H1 (cell line): ENCODE results near the gene LCN10. TPM values are rescaled to one million over a fixed set of nuclear protein-coding genes. Genes with fewer than 3 reads are reported as not detected.
A peak's percentile ranks its signal among the peaks of the same experiment; 100 is the strongest.

Experiments used
- CTCF ChIA-PET: fragments of 300-600 bp; sonication (Branson Sonifier 250); formaldehyde crosslinking; loops from one replicate; lab custom pipeline; 2021; ENCODE audit not compliant: partially characterized antibody; lab: Charles Lee
- POLR2A ChIA-PET: fragments of 300-600 bp; sonication (Branson Sonifier 250); formaldehyde crosslinking; loops from one replicate; lab custom pipeline; 2021; ENCODE audit warnings: inconsistent platforms; ENCODE audit not compliant: partially characterized antibody; lab: Charles Lee
- DNase-seq, 2 experiments: peaks; one replicate each; pipeline versions ENCODE4 v3.0.0 to v3.0.0-alpha.2; 2010 to 2022; ENCODE audit warnings: low spot score in 2 of 2, low read depth in 1 of 2, mixed read lengths in 1 of 2
- FAIRE-seq: peaks from 2 replicates; lab custom pipeline; 2011; peaks lifted over from hg19 to GRCh38; lab: Jason Lieb, UNC
- H2AFZ ChIP-seq: 2 replicates; pipeline ENCODE4 v1.8.1; 2012; ENCODE audit warnings: low read length, inconsistent platforms
- H2AK5ac ChIP-seq: 2 replicates; pipeline ENCODE4 v1.6.1; 2013; ENCODE audit warnings: low read depth, low read length
- H2BK120ac ChIP-seq: replicated peaks from 2 replicates; pipeline ENCODE3; 2013; ENCODE audit warnings: low read depth, low read length, inconsistent platforms
- H2BK12ac ChIP-seq: 2 replicates; pipeline ENCODE4 v1.6.1; 2013; ENCODE audit warnings: low read depth, low read length
- H2BK15ac ChIP-seq: 2 replicates; pipeline ENCODE4 v1.6.1; 2013; ENCODE audit warnings: low read length
- H2BK20ac ChIP-seq: 2 replicates; pipeline ENCODE4 v1.6.1; 2013; ENCODE audit warnings: low read length
- H2BK5ac ChIP-seq: 2 replicates; pipeline ENCODE4 v1.6.1; 2013; ENCODE audit warnings: low read depth, low read length
- H3K14ac ChIP-seq: 2 replicates; pipeline ENCODE4 v1.6.1; 2013; ENCODE audit warnings: inconsistent platforms; ENCODE audit not compliant: insufficient read length
- H3K18ac ChIP-seq: 2 replicates; pipeline ENCODE4 v1.6.1; 2013; ENCODE audit warnings: low read length; ENCODE audit errors: extremely low read depth
- H3K23ac ChIP-seq: 2 replicates; pipeline ENCODE4 v1.6.1; 2013; ENCODE audit warnings: inconsistent platforms; ENCODE audit not compliant: insufficient read length
- H3K23me2 ChIP-seq: 2 replicates; pipeline ENCODE4 v1.6.1; 2013; ENCODE audit warnings: low read depth, low read length
- H3K27ac ChIP-seq: 2 replicates; pipeline ENCODE4 v1.6.1; 2011; ENCODE audit warnings: low read depth, low read length, inconsistent platforms
- H3K27me3 ChIP-seq, 4 experiments: replicated peaks in 1 of 4; 1 replicate in 1 of 4; 2 replicates in 3 of 4; pipeline versions ENCODE4 v1.6.1 to v1.8.1; 2011 to 2013; ENCODE audit warnings: low read length in 3 of 4, mild to moderate bottlenecking in 3 of 4, inconsistent platforms in 2 of 4, mixed read lengths in 2 of 4, moderate library complexity in 1 of 4; ENCODE audit not compliant: control insufficient read depth in 3 of 4, insufficient read depth in 3 of 4; ENCODE audit errors: extremely low read depth in 1 of 4
- H3K36me3 ChIP-seq, 4 experiments: 2 replicates each; pipeline versions ENCODE4 v1.6.1 to v1.8.1; 2011 to 2013; ENCODE audit warnings: mild to moderate bottlenecking in 4 of 4, low read length in 3 of 4, moderate library complexity in 2 of 4, control low read depth in 1 of 4, inconsistent platforms in 1 of 4; ENCODE audit not compliant: insufficient read depth in 4 of 4, control insufficient read depth in 2 of 4
- H3K4ac ChIP-seq: replicated peaks from 2 replicates; pipeline ENCODE3; 2013; ENCODE audit warnings: low read length, low read depth, mixed read lengths, inconsistent platforms; ENCODE audit not compliant: insufficient read length
- H3K4me1 ChIP-seq, 4 experiments: replicated peaks in 1 of 4; 1 replicate in 1 of 4; 2 replicates in 3 of 4; pipeline versions ENCODE4 v1.6.1 to v1.8.1; 2011 to 2013; ENCODE audit warnings: low read length in 3 of 4, inconsistent platforms in 2 of 4, mixed read lengths in 1 of 4; ENCODE audit not compliant: insufficient read depth in 4 of 4, control insufficient read depth in 3 of 4
- H3K4me2 ChIP-seq, 2 experiments: 2 replicates each; pipeline versions ENCODE4 v1.6.1 to v1.8.1; 2011 to 2013; ENCODE audit warnings: low read depth in 2 of 2, low read length in 2 of 2, control low read depth in 1 of 2, inconsistent platforms in 1 of 2, mild to moderate bottlenecking in 1 of 2; ENCODE audit not compliant: insufficient read depth in 1 of 2
- H3K4me3 ChIP-seq, 4 experiments: fragments of 200-600, 300-600 bp in 1 of 4; sonication (generic), shearing (Covaris generic), sonication (Bioruptor Twin) in 1 of 4; 2 replicates each; pipeline versions ENCODE4 v1.5.1 to v1.8.1; 2011 to 2016; ENCODE audit warnings: low read length in 4 of 4, low read depth in 3 of 4, control low read depth in 2 of 4, inconsistent platforms in 2 of 4, mild to moderate bottlenecking in 2 of 4, mixed read lengths in 1 of 4, moderate library complexity in 1 of 4; ENCODE audit not compliant: insufficient read depth in 2 of 4; ENCODE audit errors: extremely low read depth in 1 of 4
- H3K56ac ChIP-seq: replicated peaks from 2 replicates; pipeline ENCODE3; 2013; ENCODE audit warnings: low read depth, mild to moderate bottlenecking, mixed read lengths, low read length, inconsistent platforms; ENCODE audit not compliant: insufficient read length
- H3K79me1 ChIP-seq: 2 replicates; pipeline ENCODE4 v1.6.1; 2013; ENCODE audit warnings: low read depth, low read length, control low read depth
- H3K79me2 ChIP-seq, 2 experiments: 2 replicates each; pipeline versions ENCODE4 v1.6.1 to v1.8.1; 2012 to 2013; ENCODE audit warnings: low read length in 2 of 2, mild to moderate bottlenecking in 2 of 2, inconsistent platforms in 1 of 2; ENCODE audit not compliant: insufficient read depth in 2 of 2, control insufficient read depth in 1 of 2
- H3K9ac ChIP-seq, 4 experiments: replicated peaks in 1 of 4; 1 replicate in 1 of 4; 2 replicates in 3 of 4; pipeline versions ENCODE4 v1.6.1 to v1.8.1; 2011 to 2013; ENCODE audit warnings: low read depth in 3 of 4, low read length in 3 of 4, control low read depth in 2 of 4, mild to moderate bottlenecking in 2 of 4, moderate library complexity in 2 of 4, inconsistent platforms in 1 of 4; ENCODE audit errors: extremely low read depth in 1 of 4
- H3K9me3 ChIP-seq, 2 experiments: 2 replicates each; pipeline versions ENCODE4 v1.6.1 to v1.8.1; 2012 to 2013; ENCODE audit warnings: mild to moderate bottlenecking in 2 of 2, moderate library complexity in 2 of 2, control low read depth in 1 of 2, inconsistent platforms in 1 of 2, low read depth in 1 of 2, low read length in 1 of 2, mixed read lengths in 1 of 2; ENCODE audit not compliant: insufficient read depth in 2 of 2
- H4K20me1 ChIP-seq, 2 experiments: replicated peaks in 1 of 2; 2 replicates each; pipeline versions ENCODE3 to v1.8.1; 2011 to 2013; ENCODE audit warnings: inconsistent platforms in 2 of 2, low read length in 2 of 2, mild to moderate bottlenecking in 1 of 2; ENCODE audit not compliant: insufficient read depth in 2 of 2, control insufficient read depth in 1 of 2
- H4K5ac ChIP-seq: 2 replicates; pipeline ENCODE4 v1.6.1; 2013; ENCODE audit warnings: low read length, low read depth, mixed read lengths, inconsistent platforms; ENCODE audit not compliant: insufficient read length
- H4K8ac ChIP-seq: 2 replicates; pipeline ENCODE4 v1.8.0; 2013; ENCODE audit warnings: mild to moderate bottlenecking, moderate library complexity, low read length, inconsistent platforms; ENCODE audit not compliant: insufficient read depth; ENCODE audit errors: extremely low read depth
- H4K91ac ChIP-seq: replicated peaks from 2 replicates; pipeline ENCODE3; 2013; ENCODE audit warnings: low read length, mixed read lengths, inconsistent platforms; ENCODE audit not compliant: insufficient read length
- CBX8 ChIP-seq: fragments of 300-800, 300-1000 bp; sonication (generic); IDR thresholded peaks from 2 replicates; pipeline ENCODE4 v1.7.1; 2016; ENCODE audit warnings: low read depth, low read length, borderline replicate concordance
- EGR1 ChIP-seq: IDR thresholded peaks from 2 replicates; pipeline ENCODE4 v1.6.1; 2011; ENCODE audit warnings: low read depth, low read length, borderline replicate concordance
- NANOG ChIP-seq: IDR thresholded peaks from 2 replicates; pipeline ENCODE4 v1.6.1; 2011; ENCODE audit warnings: low read length, low read depth, mild to moderate bottlenecking, inconsistent platforms; ENCODE audit not compliant: insufficient read depth, poor library complexity, severe bottlenecking
- WGBS, 2 experiments: shearing (Covaris generic) in 1 of 2; methylation state at CpG; one replicate each; pipeline versions ENCODE4 v1.1.6 to v1.1.7; 2013 to 2015; ENCODE audit warnings: low lambda C conversion rate in 2 of 2, mixed read lengths in 2 of 2, inconsistent platforms in 1 of 2, low coverage in 1 of 2, missing lambda C conversion rate in 1 of 2; ENCODE audit not compliant: insufficient replicate concordance in 2 of 2, insufficient coverage in 1 of 2, insufficient read length in 1 of 2; ENCODE audit errors: extremely low coverage in 1 of 2, missing lambda C conversion rate in 1 of 2; 5-methylcytosine and 5-hydroxymethylcytosine counted together
- polyA plus RNA-seq, 7 experiments: library from polyadenylated mRNA; depleted of rRNA in 3 of 7; stranded (reverse) in 5 of 7; unstranded in 2 of 7; fragments of >200 nt in 5 of 7; fragments of 200-250 nt in 2 of 7; gene quantifications; 1 replicate in 5 of 7; 2 replicates in 1 of 7; 4 replicates in 1 of 7; pipeline versions ENCODE4 v1.2.1 to v1.2.3, GENCODE V29; 2011 to 2013; ENCODE audit warnings: missing spikeins in 2 of 7, mixed read lengths in 2 of 7
- total RNA-seq: library from RNA; stranded (reverse); fragmentation: NEBNext Ultra II Directional; extraction: Animal tissue kit (Norgen Biotek cat#: 25700); gene quantifications from 2 replicates; pipeline ENCODE4 v1.2.1, GENCODE V29; 2021

LCN10 gene
- total and polyA plus RNA-seq, 2 of the 8 experiments (the other 6 are each of a cell fraction or from before 2014, with no cell fraction given): 2.6 to 2.8 TPM

GRCh38 chr9:136762221-136762691, 19.5 kb upstream of the LCN10 start:
- no peak overlapping the region for H3K4me3 ChIP-seq
- ChIA-PET POLR2A (interaction anchor here (0.6 to 3.8 kb wide), 5 partner anchors 34 to 112 kb away, joined by 3 to 34 read pairs (median 3); partner anchors contain the start of gene RABL6), CTCF (interaction anchor here (0.6 to 5.1 kb wide), 9 partner anchors 9 to 438 kb away, joined by 3 to 33 read pairs (median 4); no protein-coding TSS in a partner anchor)
- 89% methylated on average over 17 of the region's 17 CpGs; no CpG with 5 or more reads in 1 of the 2 experiments for WGBS, 2 experiments
- H3K36me3 ChIP-seq: no peaks in the 10 kb centered on the region
- H3K27me3 ChIP-seq: no peaks in the 10 kb centered on the region; a peak in 2 of 7 replicates
- DNase-seq (no peak), FAIRE-seq (no peak)
- no peaks in the 10 kb centered on the region for H3K79me1 ChIP-seq
- H2BK5ac ChIP-seq: no peak overlapping the region
- no peak overlapping the region; the same call in 1 of the 2 replicates for H2AK5ac ChIP-seq
- no peak overlapping the region for H3K9ac ChIP-seq
- no peak overlapping the region for H3K27ac ChIP-seq
- H3K23me2 ChIP-seq: no peaks in the 10 kb centered on the region; the same call in 1 of the 2 replicates
- H3K18ac ChIP-seq: no peak overlapping the region
- no peak overlapping the region for H3K56ac ChIP-seq
- H2AFZ ChIP-seq: no peak overlapping the region
- no peak overlapping the region for H4K5ac ChIP-seq
- no peak overlapping the region; the same call in 1 of the 2 replicates for H4K8ac ChIP-seq
- no peak overlapping the region for H3K23ac ChIP-seq
- H3K4me2 ChIP-seq: 0 out of 4 replicates have a peak overlapping the region, but pooled peaks of 1 of the 2 experiments have one; percentile 69
- H3K14ac ChIP-seq: no peak overlapping the region
- no peak overlapping the region for H3K4ac ChIP-seq
- peaks cover 0 to 13% (median 6%) of the 10 kb centered on the region in 4 experiments; a peak in 4 of 7 replicates for H3K4me1 ChIP-seq
- H2BK15ac ChIP-seq: no peak overlapping the region
- H4K20me1 ChIP-seq: no peaks in the 10 kb centered on the region
- no peak overlapping the region for H2BK20ac ChIP-seq
- peak overlapping the region; percentile 65 for H4K91ac ChIP-seq
- peak overlapping the region; percentile 87; the same call in 1 of the 2 replicates for H2BK12ac ChIP-seq
- H3K9me3 ChIP-seq: no peaks in the 10 kb centered on the region
- H2BK120ac ChIP-seq: no peak overlapping the region
- H3K79me2 ChIP-seq: no peaks in the 10 kb centered on the region
- TF ChIP-seq NANOG (no peak), EGR1 (no peak), CBX8 (no peak)
